ENCODE measurements around the gene PDILT.

DNA sequence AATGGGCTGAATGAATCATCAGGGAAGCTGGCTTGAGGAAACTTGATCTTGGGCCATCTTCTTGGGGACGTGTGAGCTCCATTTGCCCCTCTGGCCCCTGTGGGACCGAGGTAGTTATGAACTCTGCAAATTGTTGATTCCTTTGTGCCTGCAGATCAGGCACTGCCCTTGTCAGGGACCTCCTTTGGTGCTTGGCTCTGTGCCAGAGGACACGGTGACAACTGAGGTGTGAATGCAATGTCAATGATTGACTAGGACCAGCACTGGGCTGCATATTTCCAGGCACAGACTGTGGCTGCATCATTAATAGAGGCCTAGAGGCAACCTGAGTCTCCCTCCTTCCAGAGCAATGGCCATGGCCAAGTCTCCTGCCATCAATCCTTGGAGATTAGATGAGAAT is 23.8 kb downstream of the PDILT start:
- TF ChIP-seq NFIC (IDR thresholded peaks at IDR 0.05): 0 out of 2 replicates have a peak, but pooled peaks have one; percentile 24
- no peak for TF ChIP-seq TEAD4 (IDR thresholded peaks at IDR 0.05)
- TF ChIP-seq MAX (IDR thresholded peaks at IDR 0.05): no peak
- TF ChIP-seq REST (IDR thresholded peaks at IDR 0.05; ENCODE audit: low read depth): no peak
- no peak for TF ChIP-seq EGR1 (IDR thresholded peaks at IDR 0.05)
- no peak for TF ChIP-seq ZBTB7A (IDR thresholded peaks at IDR 0.05; ENCODE audit: low read depth)
- no peak for TF ChIP-seq YY1 (IDR thresholded peaks at IDR 0.05; ENCODE audit: low read depth)
